Activated T-cell treated with anti-CD3 and anti-CD28 coated beads for 4 hours (primary cell): Measurements from ENCODE around the gene MS4A7.
"Not testable (repeated sequence)": the region's sequence is repeated elsewhere in the genome, so short reads cannot be mapped to it uniquely, and the experiment has no call there.

ENCODE experiments used
- DNase-seq: peaks from one replicate; pipeline ENCODE4 v3.0.0-alpha.2; 2020

Gene MS4A7, protein sequence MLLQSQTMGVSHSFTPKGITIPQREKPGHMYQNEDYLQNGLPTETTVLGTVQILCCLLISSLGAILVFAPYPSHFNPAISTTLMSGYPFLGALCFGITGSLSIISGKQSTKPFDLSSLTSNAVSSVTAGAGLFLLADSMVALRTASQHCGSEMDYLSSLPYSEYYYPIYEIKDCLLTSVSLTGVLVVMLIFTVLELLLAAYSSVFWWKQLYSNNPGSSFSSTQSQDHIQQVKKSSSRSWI

DNA sequence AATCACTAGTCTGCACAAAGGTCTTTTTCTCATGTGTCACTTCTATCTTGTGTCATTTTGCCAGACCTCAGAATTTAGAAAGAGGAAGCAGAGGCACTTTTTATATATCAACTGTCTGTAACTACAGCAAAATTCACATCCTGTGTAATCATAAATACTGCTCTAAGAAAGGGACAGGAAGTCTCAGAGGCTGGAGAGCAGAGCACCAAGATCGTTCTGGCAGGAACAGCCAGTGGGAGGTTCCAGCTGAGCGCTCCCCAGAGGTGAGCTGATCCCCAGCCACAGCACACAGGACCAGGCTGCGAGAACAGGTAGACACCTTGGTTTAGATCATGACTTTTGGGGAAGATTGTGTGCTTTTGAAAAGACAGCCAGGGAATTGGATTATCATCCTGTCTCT, at the start of gene MS4A7:
Gene MS4A7, plus strand, starts transcription at position 179 of the 400 bp plus-strand sequence. CDS start 4,610 bp downstream, outside the sequence.
- no peak for DNase-seq

DNA sequence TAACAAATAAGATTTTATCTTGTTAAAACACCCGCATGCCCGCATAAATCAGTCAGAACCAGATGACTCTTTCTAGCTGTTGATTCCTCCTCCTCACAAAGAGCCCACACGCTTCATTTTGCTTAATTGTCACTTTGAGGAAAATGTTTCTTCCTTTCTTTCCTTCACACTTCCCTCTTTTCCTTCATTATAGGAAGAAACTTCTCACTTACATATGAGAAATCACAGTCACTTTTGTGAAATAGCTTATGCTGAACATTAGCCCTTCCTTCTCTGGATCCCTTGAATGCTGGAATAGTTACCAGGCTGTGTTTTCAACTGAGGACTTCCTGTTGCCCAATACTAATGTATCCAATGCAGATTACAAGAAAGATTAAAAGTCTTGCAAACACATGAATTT, 45.5 kb upstream of the MS4A7 start:
- DNase-seq, result no peak

DNA sequence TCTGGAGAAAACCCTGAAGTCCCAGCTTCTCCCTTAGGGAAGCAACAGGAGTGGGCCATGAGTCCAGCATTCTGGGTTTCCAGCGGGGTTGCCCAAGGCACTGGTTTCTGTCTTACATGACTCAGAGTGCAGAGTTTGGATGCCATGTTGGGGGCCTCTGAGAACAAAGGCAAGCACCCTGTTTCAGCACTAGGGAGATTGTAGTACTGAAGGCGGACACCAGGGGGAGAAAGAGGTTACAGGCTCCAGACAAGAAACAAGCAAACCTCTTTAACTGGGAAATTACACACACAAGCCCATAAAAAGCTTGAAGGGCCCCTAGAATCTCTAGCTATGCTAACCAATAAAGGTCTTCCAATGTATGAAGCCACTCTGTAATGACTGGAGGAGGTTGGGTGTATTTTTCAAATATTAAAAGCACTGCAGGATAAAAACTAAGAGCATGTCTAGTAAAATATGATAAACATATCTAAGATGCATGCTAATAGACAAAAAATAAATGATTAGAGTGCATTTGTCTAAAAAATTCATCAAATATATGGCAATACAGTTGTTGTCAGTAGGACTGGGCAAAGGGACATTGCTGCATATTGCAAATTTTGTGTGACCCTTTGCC, 44.2 kb upstream of the MS4A7 start:
- DNase-seq, result peak; percentile 58

DNA sequence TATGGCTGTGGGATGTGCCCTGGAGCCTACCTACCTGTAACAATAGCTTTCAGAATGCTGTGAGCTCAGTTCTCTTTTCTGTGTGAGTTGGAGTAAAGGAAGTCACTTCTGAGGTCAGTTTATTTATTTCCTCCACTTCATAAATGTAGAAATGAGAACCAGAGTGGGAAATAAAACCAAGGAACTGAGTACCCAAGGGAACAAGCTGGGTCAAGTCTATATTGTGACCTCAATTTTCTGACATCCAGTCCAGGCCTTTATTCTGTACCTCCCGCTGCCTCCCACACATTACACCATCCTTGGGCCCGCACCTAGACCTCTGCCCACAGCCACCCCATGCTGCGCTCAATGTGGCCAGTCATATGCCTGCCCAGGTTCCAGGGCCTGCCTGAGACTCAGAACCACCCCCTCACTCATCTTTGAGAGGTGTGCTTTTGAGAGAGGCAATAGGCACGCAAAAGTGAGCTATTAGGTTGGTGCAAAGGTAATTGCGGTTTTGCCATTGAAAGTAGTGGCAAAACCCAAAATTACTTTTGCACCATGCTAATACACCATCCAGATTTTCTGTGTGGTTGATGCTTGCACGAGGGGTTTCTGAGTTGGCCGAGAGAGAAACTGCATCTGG, 41.5 kb upstream of the MS4A7 start:
- no peak for DNase-seq

DNA sequence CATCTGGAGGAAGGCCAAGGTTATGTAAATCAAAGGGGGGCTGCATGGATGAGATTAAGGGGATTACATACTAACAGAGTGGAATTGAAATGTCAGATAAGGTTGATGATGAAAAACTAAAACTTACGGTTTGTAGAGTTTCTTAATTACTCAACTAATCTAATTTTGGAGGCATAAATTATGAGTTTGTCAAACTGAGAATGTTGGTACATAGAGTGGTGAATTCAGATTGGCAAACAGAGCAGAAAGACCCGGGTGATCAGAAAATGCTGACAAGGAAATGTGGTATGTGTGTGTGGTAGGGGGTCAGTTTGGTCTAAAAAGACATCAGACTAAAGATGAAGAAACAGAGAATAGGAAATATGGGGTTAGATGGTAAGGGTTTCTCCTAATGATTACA, 40.3 kb upstream of the MS4A7 start:
- DNase-seq, result no peak

DNA sequence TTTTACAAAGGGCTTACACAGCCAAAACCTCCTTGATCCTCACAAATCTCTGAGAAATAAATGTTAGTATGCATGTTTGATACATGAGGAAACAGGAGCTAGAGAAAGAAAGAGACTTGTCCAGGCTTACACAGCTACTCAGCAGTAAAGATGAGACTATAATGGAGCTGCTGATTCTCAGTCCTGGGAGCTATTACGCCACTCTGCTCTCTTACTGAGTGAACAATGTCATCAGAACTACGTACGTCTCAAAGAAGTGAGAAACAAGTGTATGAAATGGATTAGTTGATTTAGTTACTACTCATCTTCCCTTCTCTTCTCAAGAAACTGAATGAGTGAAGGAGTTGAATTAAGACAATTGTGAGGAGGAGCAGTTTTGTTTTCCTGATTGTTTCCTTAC, 39.0 kb upstream of the MS4A7 start:
- no peak for DNase-seq

DNA sequence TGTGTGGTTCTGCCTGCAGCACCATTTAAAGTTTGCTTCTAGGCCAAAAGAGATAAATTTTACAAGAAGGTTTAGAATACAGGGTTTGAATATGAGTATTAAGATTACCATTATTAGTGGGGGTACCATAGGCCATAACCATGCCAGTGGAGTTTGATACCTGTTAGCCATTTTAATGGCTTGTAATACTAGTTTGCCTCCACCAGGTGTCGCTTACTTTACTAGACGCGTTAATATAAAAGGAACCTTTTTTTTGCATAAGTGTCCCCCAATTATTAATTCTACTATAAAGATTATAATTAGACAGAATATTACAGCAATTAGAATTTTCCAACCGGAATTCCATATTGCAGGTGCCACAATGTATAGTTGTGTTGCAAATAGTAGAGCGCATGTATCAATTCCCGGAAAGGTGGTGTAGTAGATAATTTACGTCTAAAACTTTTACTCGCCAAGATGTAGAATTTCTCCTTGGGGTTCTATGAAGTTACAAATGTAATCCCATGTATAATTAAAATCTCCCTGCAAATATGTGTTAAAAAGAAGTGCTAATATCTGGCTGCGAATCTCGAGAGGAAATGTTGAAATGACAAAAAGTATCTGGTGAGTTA, 35.1 kb upstream of the MS4A7 start:
- no peak for DNase-seq

DNA sequence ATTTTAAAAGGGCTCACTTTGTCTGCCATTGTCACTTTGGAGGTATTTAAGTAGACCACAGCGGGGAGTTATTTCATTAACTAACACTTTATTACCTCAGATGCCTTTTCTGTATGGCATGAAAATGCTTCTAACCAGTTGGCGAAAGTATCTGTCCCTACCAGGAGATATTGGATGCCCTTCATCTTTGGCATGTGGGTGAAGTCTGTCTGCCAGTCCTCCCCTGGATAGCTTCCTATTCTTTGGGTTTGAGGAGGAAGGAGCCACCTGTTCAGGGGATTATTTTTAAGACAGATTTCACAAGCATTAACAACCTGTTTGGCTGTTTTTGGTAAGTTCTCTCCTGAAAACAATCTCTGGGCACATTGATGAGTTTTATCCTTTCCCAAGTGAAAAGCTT, 34.2 kb upstream of the MS4A7 start:
- no peak for DNase-seq

DNA sequence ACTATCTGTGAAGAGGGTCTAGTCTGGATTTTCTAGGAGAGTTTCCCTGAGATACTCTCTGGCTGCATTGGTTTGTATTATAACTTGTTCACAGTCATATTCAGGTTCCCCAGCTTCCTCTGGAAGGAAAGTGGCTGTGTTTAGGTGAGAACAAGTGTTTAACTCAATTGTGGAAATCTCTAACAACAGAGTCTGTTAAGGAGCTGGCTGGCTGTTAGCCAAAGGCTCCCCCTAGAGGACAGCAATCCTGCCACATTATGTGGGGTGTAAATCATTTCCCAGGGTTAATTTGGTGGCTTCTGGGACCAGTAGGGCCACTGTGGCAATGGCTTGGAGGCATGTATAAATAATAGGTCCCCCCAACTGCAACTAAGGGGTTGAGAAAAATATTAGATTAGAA, 32.8 kb upstream of the MS4A7 start:
- no peak for DNase-seq

DNA sequence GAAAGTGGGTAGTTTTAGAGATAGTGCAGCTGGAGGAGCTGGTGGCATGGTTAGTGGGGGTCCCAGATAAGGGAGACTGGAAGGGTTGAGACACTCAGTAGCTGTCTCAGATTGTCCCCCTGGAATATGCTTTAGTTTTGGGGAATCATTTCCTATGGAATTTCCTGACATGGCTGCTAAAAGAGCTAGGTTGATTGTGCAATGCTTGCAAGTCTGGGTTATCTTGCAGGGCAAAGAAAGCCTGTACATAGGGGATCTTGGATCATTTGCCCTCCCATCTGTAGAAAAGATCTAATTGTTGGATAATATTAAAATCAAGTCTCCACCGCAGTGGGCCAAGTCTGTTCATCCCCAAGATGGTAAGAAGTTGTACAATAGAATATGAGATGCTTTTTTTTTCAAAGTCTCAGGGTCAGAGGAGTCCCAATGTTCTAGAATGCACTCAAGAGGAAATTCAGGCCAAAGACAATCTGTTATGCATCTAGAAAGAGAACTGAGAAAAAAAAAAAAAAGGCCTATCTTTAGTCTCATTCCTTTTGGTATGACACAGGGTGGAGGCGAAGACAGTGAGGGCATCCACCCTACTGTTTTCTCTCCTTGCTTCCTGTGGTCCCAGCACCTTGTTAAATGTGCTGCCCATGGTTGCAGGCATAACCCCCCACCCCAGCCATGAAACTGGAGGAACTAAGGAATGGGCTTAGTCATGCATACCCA, 31.1 kb upstream of the MS4A7 start:
- no peak for DNase-seq

DNA sequence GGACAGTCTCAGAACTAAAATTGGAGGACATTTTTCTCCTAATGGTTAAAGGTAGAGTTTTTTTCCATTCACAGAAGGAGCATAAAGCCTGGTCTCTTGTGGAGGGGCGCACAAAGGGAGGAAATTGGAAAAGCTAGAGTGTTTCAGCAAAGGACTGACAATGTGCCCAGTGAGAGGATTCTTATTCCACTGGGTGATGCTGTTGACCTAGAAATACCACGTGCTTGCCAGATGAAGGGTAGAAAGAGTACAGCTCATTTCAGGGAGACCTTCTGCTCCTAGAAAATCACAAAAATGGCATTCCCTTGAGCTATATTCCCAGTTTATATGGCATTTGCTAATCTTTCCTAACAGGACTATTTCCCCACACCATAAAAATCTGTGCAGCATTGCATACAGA, 30.2 kb upstream of the MS4A7 start:
- DNase-seq, result no peak

DNA sequence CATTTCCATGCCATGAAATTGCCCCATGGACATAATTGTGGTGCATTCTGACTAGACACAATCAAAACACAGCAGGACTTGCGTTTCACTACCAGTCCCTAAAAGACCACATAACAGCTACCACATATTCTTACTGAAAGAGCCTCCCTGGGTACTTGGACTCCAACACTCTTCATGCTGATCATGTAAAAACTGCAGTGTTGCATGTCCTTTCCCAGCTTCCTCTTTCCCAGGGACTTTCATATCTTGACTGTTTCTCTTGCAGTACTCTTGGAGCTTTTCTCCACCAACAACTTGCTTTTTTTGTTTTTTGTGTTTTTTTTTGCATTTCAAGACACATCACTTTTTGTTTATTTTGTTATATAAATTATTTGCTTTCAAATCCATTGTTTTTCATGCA, 28.3 kb upstream of the MS4A7 start:
- DNase-seq, result no peak

DNA sequence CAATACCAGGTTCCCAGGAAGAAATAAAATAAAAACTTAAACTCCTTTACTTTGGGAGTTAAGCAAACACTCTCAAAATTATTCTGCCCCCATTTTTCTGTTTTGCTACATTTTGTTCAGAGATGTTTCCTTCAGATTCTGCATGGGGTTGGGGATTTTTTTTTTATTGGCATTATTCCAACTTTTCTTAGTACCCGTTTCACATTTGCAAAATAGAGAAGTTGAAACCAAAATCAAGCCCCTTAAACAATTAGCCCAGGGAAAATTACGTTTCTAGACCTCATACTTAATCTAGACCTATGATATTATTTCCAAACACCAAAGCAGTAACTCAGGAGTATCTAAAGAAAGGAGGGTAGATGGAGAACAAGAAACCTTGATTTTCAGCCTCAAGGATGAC, 20.6 kb upstream of the MS4A7 start:
- no peak for DNase-seq

DNA sequence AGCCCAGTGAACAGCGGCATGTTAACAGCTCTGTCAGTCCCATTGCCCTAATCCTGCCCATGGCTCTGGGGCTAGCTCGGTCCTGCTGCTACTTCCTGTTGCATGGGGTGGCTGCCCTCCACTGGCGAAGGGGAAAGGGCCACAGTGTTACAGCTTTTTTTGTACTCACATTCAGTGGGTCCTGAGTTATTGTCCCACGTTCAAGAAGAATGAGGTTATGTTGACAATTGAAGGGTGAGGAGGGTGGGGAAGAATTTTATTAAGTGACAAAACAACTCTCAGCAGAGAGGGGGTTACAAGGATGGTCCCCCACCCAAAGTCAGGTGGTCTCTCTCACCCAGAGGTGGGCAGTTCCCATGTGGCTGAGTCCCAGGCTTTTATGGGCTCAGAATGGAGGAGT, 17.7 kb upstream of the MS4A7 start:
- no peak for DNase-seq

DNA sequence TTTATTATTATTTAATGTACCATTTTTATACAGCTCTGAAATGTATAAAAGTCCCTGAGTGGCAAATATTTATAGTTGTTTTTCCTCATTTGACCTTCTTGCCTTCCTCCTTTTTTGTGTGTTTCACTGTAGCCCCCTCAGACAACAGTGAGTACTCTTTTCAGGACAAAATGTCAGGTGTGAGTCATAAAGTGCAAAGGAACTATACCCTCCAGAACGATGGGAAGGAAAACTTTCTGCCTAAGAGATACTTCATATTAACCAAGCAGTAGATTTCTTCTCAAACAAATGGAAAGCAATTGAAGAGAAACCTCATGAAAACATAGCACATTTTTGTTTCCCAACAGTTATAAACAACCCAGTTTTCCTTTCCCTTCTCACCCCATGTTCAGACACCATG, 16.1 kb upstream of the MS4A7 start:
- DNase-seq, result no peak

DNA sequence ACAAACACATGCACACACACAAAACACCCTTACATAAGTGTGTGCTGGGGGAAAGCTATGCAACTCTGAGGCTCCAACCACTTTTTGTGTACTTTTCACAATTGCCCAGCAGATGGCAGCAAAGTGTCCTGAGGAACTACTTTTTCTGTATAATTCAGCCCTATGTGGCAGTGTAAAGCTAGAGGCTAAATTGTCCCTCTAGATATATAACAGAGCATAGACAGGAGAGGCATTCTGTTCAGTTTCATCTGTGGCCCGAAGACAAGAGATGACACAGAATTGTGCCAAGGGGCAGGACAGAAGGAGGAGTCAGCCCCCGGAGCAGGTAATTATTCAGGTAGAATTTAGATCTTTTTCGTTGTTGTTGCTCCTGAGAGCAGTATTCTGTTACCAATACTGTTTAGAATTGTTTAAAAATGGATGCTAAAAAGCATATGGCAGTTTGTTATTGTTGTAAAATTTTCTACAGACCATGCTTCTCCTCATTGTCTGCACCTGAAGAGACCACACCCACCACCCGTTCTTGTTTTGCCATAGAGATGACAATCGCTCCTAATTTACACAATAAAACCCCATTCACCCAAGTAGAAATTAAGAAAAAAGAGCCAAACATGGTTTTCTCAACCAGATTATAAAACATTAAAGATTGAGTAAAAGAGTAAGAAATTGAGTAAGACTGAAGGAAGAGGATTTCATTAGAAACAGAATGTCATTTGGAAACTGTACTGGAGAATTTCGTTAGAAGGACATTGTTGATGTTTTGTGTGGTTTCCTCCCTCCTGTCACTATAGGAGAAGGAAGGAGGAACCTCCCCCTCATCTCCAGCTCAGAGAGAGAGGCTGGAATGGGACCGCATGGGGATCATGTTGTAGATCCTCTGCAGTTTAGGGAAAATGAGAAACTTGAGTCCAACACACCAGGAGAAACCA, 14.5 kb upstream of the MS4A7 start:
- DNase-seq, result peak; percentile 44

DNA sequence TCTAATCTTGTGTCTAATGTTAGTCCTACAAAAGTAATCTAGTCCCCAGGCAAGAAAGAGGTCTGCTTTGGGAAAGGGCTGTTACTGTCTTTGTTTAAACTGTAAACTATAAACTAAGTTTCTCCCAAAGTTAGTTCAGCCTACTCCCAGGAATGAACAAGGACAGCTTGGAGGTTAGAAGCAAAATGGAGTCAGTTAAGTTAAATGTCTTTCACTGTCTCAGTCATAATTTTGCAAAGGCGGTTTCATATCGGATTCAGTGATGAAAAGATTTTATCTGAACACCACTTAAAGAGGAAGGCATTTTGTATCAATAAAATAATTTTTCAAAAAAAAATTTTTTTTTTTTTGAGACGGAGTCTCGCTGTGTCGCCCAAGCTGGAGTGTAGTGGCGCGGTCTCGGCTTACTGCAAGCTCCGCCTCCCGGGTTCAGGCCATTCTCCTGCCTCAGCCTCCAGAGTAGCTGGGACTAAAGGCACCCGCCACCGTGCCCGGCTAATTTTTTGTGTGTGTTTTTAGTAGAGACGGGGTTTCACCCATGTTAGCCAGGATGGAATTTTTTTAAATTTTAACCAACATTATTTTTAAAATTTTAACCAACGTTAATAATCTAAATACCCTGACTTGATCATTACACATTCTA, 11.9 kb upstream of the MS4A7 start:
- not testable (repeated sequence) for DNase-seq

DNA sequence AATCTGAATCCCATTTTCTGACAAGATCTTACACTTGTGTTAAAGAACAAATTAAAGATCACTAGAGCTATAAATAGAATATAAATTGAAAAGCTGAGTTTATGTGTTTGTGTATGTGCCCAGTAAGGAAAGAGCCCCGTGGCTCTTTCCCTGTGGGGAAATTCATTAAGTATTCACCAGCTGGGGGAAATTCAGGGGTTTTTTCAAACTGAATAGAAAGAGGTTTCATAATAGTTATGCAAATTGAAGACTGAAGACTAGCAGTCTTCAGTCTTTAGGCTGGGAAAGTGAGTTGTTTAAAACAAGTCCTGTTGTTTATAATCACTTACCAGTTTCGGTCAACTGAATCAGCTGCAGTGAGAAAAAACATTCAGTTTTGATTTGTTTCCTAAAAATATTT, 11.3 kb upstream of the MS4A7 start:
- no peak for DNase-seq

DNA sequence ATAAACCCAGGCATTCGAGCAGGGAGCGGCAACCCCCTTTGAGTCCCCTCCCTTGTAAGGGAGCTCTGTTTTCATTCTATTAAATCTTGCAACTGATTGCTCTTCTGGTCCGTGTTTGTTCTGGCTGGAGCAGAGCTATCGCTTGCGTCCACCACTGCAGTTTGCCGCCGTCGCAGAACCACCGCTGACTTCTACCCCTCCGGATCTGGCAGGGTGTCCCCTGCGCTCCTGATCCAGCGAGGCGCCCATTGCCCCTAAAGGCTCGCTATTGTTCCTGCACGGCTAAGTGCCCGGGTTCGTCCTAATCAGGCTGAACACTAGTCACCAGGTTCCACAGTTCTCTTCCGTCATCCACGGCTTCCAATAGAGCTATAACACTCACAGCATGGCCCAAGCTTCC, 10.4 kb upstream of the MS4A7 start:
- DNase-seq, result no peak

DNA sequence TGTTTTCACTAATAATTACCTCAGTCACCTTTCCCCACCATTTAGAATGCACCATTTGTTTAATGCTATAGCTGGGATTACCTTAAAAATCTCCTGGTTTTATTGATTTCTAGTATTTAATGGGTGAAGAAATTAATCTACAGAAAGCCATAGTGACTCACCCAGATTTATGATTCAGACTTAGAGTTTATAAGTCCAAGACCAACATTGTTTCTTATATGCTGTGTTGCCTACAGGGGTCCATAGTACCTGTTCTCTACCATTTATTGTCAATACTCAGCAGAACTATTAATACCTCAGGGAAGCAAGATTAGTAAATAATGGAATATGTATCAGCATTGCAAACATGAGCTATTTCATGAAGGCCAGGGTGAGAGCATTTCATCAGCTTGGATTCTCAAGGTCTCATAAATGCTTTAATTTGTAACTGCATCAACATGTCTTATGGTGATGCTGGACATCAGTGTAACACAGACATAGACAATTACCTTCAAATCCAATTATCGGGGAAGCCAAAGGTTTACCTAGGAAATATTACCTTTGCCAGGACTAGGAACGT, 8.0 kb upstream of the MS4A7 start:
- DNase-seq, result no peak

DNA sequence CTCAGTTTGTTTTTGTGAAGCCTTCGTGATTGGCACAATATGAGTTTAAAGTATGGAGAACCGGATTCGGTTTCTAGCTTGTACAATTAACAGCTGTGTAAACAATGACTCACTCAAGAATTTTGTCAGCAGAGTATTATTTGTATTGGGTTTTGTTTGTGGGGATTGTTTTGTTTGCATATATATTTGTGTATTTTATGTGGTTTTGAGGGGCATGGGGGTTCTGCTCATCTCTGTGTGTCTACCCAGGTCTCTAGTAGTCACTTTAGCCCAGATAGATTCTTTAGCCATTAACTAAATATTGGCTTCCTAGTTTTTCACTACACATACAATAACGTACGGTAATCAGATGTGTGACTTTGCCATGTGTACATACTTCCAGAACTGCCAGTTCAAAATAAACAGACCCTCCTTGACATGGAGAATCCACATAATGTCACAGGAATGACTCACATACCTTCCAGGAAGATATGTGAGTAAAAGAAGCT, 7.5 kb upstream of the MS4A7 start:
- DNase-seq, result no peak
